NCI-H774 (cell line): Measurements from ENCODE around the gene CHRNB4.
"Not testable (repeated sequence)": the region's sequence is repeated elsewhere in the genome, so short reads cannot be mapped to it uniquely, and the experiment has no call there.

ENCODE experiments used
- DNase-seq: peaks from one replicate; lab custom pipeline; 2025; lab: John Stamatoyannopoulos, UW

The CHRNB4 gene

DNA sequence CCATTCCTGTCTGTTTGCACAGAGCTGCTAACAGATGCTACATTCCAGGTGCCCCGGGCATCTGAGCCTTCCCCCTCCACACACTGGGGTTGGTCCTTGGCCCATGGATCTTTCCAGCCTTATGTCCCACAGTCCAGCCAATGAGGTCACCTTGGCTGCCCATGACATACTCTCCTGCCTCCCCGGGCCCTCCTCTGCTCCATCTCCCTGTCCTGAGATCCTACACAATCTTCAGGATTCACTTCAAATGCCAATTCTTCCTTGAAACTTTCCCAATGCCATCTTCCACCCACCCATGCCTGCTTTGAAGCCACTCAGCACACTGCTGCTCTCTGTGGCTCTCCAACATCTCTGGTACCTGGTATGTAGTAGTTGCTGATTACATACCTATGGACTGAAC, 24.5 kb downstream of the CHRNB4 start:
- no peak for DNase-seq

DNA sequence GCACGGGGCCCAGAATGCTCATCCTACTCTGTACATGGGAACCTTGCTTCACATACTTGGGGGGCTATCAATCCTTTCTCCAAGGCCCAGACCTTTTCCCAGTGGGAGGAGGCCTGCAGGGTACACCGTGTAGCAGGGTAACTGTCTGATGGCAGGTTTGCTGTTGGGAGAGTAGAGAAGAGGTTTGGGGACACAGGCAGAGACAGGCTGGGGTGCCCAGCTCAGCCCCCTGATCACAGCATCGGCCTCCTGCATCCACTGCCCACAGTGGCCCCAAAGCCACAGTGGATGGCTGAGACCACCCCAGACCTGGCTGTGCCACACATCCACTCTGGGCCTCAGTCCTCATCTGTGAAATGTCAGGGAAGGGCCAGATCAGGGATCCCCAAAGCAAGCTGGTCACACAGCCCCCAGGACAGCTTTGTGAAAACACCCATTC, 25.8 kb downstream of the CHRNB4 start:
- no peak for DNase-seq

- DNase-seq: no peak
Observed at GRCh38 chr15:78614021-78614420, 27.0 kb downstream of the CHRNB4 start.

GRCh38 chr15:78609551-78609950, 31.5 kb downstream of the CHRNB4 start:
- DNase-seq: not testable (repeated sequence)

GRCh38 chr15:78605680-78606079, 35.3 kb downstream of the CHRNB4 start:
- no peak for DNase-seq

DNA sequence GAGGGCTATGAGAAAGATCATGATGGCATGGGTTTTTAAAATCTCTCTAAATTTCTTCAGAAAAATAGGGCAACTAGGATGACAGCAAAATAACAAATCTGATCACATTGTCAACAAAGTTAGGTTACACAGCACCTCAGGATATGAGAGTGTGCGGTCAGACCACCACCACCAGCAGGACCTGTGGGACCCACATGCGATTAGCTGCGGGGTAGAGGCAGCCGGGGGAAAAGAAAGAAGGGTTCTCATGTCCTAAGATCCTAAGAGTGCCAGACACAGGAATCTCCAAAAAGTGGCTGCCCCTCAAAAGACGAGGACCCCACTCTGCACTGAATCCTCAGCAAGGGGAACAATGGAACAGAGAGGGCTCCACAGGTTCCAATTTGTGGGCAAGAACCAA, 35.8 kb downstream of the CHRNB4 start:
- no peak for DNase-seq

- DNase-seq: no peak
Observed at GRCh38 chr15:78604420-78604819, 36.6 kb downstream of the CHRNB4 start.

- no peak for DNase-seq
Observed at GRCh38 chr15:78603467-78603866, 37.5 kb downstream of the CHRNB4 start.

- DNase-seq: no peak
Observed at GRCh38 chr15:78599189-78599588, 41.8 kb downstream of the CHRNB4 start.

DNA sequence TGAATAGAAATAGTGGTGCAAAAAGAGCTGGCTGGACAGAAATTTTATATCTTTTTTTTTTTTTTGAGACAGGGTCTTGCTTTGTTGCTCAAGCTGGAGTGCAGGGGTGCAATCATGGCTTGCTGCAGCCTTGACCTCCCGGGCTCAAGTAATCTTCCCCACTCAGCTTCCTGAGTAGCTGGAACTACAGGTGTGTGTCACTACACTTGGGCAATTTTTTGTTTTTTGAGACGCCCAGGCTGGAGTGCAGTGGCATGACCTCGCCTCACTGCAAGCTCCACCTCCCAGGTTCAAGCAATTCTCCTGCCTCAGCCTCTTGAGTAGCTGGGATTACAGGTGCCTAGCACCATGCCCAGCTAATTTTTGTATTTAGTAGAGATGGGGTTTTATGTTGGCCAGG, 42.7 kb downstream of the CHRNB4 start:
- no peak for DNase-seq

GRCh38 chr15:78597583-78597982, 43.4 kb downstream of the CHRNB4 start:
- no peak for DNase-seq

GRCh38 chr15:78574944-78575343, 66.1 kb downstream of the CHRNB4 start:
- no peak for DNase-seq
